HG02852 (cell line): ENCODE data around the gene EME1.
A peak's percentile ranks its signal among the peaks of the same experiment; 100 is the strongest.
"Not testable (repeated sequence)": the region's sequence is repeated elsewhere in the genome, so short reads cannot be mapped to it uniquely, and the experiment has no call there.

Experiments used
- ATAC-seq: cut with Tn5 transposase; IDR thresholded peaks from one replicate; pipeline ENCODE4 v1.9.1; 2021; ENCODE audit warnings: mild to moderate bottlenecking, moderate library complexity; ENCODE audit not compliant: unreplicated experiment

The EME1 gene

GRCh38 chr17:50424246-50424995 lies 51.4 kb downstream of the EME1 start:
- no peak for ATAC-seq

DNA sequence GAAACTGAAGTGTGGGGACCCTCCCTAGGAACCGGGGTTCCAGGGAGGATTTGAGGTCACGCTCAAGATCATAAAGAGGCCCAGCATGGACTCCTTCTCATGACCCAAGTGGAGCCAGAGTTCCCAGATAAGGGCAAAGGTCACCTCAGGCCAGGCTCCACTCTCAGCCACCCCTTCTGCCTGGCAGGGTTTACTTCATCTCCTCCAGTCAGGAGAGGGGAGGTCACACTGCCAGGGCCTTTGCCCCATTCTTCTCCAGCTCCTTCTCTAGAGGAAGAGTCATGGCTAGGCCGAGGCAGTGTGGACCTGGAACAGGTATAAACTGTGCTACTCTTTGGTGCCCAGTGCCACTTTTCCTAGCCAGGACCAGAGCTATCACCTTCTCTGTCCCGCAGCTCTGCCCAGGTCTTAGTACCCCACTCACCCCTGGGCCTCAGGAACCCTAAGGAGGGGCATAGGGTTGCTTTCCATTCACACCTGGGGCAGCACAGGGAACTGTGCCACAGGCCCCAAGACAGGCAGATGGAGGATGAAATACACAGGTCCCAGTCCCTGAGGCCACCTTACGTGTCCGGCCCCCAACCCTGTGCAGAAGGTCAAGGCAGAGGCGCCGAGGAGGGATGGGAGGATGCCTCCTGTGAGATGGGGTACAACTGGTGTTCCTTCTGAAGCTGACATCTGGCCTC lies 52.1 kb downstream of the EME1 start:
- ATAC-seq, result no peak

- ATAC-seq, result peak; percentile 61
These were observed 52.8 kb downstream of the EME1 start, which contains the start of gene ACSF2 for GRCh38 chr17:50425682-50426471. ACSF2 (plus strand) TSS chr17:50426218; CDS start chr17:50426262, 44 bp downstream.

DNA sequence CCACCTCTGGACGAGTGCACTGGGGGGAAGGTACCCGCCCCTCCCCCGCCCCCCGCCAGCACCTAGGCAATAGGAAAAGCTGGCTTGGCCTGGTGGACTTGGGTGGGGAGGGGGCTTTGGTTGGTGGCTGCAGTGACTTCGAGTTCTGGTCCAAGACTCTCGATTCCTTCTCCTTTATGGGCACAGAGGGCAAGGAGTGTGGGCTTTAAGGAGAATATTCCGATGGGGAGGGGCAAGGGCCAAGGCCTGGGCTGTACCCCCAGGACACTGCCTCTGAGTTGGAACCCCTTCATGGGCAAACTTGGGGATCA lies 53.4 kb downstream of the EME1 start:
- ATAC-seq, result peak; percentile 19

DNA sequence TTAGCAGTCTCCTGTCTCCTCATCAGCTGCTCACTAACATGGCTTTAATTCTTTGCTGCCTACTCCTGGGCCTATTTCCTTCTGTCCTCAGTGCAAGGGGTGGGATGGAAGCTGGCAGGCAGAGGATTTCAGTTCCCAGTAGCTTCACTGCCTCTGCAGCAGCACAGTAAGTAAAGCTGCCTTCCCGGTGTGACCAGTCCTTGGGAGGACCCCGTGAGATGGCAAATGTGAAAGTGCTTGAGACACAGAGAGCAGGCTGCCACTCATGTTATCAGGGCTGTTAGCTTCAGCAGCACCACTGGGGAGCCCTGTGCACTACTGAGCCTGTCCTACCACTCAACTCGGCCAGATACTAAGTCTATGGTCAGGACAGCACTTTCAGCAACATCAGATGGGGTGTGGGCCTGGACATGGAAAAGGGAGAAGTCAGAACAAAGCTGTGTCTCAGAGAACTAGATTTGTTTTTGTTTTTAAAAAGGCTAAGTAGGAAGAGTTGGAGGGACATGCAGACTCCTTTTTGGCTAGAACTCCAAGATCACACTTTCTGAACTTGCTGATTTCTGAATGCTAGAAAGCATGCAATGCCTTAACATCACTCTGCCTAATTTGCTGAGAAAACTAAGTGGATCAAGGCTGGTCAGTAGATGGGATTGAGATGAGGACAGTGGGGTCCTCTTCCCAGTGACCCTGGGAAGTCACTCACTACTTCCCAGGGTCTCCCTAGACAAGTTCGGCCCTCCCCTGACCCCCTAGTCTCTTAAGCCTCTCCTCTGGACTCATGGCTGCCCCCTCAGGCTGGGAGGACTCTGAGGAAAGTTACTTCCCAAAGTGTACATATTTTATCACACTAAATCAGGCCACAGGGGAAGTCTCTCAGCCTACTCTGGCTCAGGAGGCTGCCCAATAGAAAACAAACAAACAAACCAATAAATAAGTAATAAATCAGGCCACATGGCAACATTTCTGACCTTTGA lies 54.1 kb downstream of the EME1 start:
- no peak for ATAC-seq

DNA sequence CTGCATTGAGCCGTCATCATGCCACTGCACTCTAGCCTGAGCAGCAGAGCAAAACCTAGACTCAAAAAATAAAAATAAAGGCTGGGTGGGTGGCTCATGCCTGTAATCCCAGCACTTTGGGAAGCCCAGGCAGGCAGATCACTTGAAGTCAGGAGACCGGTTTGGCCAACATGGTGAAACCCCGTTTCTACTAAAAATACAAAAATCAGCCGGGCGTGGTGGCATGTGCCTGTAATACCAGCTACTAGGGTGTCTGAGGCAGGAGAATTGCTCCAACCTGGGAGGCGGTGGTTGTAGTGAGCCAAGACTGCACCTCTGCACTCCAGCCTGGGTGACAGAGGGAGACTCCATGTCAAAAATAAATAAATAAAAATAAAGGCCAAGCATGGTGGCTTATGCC lies 55.1 kb downstream of the EME1 start:
- not testable (repeated sequence) for ATAC-seq

DNA sequence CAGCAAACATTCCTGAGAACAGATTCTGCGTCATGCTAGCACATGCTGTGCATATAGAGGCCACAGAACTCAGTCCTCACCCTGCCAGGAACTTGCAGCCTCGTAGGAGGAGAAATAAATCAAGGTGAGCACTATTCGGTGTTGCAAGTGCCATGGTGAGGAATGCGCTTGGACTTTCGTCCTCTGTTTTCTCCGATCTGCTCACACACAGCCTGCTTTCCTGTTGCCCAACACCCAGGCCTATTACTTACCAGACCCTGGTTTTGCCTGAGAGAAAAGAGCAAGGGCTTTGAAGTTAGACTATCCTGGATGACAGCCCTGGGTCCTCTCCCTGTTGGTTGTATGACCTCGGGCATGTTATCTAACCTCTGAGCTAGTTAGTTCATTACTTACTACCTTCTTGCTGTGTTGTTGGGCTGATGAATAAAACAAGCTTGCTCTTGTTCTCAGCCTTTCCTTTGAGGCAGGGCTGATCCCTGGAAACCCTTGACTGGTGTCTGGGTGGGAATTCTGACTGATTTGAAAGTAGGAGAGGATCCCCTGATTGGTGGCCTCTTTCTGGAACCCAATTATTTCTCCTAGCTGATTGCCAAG lies 55.9 kb downstream of the EME1 start:
- no peak for ATAC-seq

GRCh38 chr17:50429793-50430192 lies 56.8 kb downstream of the EME1 start:
- no peak for ATAC-seq
